ENCODE measurements around the gene TNS2.

Gene TNS2

DNA sequence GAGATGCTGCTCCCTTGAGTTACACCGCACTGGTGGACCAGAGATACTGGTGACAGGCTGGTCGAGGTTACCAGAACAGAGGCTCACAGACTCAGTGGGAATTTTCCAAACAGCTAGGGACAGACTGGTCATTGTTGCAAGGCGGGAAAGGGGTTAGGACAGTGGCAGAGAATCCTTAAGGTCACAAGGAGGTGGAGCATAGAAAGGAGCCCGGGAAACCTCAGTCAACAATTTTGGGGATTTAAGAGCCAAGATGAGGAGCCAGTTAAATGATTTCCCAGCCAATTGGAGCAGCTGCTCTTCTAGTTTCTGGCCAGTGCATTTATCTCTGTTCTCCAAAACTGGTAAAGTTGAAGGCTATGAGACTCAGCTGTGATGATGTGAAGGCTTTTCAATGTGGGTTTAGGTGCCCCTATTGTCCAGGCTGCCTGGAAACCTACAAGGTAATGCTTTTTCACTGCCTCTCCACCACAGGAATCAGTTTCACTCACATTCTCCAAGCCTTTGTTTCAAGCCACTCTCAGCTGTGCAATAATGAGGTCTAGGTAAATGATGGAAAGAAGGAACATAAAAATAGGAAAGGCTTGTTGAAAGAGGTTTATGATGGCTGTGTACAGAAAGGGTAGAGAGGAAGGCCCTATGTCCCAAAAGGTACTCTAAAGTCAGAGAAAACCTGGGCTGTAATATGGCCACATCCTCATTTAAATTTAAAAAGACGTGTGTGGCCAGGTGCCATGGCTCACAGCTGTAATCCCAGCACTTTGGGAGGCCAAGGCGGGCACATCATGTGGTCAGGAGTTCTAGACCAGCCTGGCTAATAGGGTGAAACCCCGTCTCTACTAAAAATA, 7.0 kb upstream of the TNS2 start:
- FAIRE-seq: no peak

DNA sequence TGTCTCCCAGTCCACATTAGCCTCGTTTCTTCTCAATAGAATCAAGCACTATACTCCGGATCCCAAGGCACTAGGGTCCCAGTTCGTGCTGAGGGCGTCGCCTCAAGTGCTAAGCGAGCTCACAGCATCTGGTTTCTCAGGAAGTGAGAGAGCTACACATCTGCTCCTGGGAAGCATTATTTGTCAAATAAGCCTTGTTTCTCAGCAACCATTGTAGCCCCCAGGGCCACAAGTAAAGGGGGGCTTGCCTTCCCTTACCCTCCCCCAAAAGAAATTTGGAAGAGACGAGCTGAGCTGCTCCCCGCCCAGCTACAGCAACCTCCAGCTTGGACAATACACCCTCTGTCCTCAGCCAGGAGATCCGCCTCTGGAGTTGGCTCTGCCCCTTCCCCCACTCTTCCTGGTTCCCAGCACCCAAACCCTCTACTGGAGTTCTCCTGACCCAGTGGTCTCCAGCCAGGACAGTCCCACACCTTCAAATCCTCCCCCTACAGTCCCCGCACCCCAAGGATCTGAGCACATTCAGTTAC, 5.7 kb upstream of the TNS2 start:
- no peak for FAIRE-seq

DNA sequence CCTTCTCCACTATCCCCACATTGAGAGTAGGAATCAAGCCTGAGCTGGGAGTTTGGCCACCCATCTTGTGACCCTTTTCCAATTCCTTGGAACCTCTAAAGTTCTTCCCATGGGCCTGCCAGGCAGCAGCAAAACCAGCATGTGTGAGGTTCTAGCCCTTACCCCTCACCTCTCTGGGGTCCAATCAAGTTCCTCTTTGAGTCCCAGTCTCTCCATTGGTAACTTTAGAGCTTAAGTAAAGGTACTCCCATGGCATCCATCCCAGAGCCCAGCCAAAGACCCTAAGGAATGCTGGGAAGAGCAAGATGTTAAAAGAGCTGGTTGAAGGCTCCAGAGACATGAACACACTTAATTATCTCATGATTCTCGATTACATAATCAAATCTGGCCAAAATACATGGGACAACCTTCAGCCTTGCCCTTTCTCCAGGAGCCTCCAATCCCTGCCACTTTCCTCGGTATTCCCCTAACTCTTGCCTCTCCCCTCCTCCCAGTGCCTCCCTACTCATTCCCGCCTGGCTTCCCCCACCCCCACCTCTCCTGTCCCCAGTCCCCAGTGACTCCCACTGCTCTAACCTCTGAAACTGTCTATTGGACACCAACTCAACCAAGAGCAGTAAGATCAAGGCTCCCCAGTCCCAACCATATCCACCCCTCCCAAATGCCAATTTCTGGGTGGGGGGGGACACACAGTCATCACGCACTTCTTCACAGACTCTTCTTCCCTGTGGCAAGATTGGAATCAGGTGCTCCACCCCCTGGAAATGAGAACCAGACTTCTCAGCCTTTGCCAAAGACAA, 4.8 kb upstream of the TNS2 start:
- FAIRE-seq: no peak

DNA sequence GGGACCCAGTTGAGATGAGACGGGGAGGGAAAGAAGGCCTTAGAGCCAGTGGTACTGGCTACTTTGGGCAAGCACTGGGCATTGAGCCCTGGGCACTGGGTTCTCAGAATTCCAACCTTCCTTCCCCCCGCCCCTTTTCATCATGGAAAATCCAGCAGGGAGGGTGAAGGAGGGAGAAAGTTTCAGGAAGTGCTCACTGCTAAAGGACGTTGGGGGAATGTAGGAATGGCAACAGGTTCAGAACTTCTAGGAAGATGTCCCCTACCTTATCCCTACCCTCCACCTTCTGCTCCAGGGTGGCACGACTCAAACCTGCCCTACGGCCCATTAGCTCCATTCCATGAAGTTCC, 4.2 kb upstream of the TNS2 start:
- no peak for FAIRE-seq

DNA sequence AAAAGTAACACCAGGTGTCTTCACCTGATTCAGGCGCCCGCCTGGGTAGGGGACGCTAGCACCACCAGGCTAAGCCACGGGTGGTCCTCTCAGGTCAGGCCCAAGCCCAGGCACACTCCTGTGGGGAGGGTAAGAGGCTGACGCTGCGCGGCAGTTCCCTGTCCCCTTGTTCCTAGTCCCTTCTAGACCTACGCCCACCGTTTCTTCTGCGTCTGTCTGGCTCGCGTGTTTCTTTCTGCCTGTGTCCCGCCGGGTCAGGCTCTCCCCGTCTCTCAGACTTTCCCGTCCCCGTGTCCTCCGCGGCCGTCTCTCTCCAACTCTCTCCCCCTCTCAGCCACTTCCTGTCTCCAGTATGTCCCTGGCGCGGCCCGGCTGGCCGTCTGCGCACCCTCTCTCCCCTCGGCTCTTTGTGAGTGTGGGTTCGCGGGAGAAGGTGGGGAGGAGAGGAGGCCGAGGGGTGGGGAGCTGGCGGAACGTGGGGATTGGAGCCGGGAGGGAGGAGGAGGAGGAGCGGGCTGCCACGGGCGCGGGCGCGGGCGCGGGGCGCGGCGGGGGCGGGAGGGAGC, 3.1 kb upstream of the TNS2 start:
- no peak for FAIRE-seq

DNA sequence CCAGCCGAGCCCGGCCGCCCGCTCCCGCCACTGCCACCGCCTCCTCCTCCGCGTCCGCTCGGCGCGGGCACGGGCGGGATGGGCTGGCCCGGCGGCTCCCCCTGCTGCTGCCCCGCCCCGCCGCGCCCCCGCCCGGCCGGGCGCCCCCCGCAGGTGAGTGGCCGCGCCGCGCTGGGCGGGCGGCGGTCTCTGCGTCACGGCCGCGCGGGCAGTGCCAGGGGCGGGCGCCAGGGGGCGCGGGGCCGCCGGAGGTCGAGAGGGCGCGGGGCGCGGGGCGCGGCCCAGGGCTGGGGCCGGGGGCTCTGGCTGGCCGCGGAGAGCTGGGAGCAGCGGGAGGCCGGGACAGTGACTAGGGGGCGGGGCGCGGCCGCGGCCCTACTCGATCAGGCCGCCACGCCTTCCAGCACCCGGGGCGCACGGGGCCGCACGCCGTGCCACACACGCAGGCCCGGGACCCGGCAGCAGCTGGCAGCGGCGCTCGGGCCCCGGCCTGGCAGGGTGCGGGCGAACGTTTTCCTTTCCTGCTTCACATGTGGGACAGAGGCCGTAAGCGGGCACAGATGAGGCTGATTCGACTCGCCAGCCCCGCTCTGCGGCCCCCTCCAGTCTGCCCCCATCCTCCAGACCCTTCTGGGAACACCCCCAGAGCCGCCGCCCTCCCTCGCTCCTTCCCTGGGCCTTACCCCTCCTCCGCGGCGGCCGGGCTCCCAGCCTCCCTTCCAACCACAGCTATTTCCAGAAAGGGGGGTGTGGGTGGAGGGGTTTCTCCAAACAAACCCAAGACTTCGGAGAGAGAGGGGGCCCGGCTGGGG, 2.4 kb upstream of the TNS2 start:
- no peak for FAIRE-seq

DNA sequence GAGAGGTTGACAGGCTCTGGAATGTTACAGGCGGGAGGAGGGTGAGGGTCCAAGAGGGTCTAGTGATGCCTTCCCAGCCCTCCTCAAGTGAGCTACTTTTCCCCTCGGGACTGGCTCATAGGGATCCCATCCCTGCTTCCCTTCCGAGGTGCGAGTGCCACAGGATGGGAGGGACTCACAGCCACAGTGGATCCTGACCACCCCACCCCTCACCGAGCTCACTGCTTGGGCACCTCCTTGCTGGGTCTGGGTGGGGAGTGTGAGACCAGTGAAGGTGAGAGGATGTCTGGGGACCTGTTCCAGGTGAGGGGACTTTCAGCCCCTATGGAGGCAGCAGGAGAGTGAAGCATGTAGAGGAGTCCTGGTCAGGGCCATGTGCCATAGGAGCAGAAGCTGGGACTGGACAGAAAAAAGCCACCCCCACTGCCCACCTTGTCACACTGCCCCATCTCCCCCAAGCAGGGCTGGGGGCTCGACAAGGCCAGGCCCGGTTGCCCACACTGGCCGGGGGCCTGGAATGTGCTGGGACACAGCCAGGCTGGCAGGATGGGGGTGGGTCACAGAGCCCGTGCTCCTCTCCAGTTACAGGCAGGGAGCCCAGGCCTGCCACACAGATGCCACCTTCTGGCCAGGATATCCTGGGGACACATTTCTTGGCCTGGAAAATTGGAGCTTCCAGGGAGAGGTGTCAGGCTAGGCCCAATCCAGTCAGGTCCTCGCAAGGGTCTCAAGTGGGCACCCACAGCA, 1.7 kb upstream of the TNS2 start:
- FAIRE-seq: no peak

DNA sequence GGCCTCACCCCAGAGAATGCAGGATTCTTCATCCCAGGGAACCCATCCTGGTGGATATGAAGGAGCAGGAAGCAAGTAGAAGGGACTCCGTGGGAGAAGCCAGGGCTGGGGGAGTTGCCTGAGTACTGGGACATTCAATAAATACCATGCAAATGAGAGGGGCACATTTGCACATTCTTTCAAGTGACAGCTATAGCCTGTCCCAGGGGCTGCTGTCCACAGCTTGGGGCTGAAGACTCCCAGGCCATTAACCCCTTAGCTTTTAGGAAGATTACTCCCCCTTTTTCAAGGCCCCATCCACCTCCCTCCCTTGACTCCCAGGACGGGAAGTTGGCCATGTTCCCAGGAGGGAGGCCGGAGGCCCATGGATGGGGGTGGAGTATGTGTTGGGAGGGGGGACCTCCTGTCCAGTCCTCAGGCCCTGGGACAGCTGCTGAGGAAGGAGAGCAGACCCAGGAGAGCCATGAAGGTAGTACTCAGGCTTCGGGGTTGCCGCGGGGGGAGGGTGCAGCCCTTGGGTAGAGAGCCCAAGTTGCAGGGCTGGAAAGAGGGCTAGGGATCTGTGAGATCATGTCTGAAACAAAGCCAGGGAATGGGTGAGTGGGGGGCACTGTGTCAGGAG, 974 bp upstream of the TNS2 start:
- FAIRE-seq: no peak

DNA sequence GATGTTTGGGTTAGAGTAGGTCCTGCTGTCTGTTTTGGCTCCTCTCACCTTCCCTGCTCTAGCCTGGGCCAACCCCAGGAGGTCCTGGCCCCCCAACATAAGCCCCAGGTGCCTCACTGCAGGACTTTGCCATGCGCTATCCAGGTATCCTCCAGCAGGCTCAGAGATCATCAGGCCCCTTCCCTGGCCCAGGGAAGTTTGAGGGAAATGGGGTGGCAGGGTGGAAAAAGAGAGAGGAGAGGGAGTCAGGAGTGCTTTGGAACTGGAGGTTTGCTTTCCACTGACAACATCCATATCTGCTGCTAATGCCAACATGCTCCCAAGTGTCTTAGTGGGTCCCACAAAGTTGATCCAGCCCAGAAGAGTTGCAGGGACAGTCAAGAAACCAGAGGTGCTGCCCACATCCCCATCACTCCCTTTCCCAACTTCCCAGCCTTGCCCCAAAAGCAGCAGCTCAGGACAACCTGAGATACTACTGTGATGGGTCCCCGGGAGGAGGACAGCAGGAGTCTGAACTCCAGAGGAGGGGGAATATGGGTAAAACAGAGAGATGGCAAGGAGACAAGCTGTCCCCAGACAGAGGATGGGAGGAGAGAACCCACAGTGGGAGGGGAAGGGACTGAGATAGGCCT, 677 bp downstream of the TNS2 start:
- no peak for FAIRE-seq

DNA sequence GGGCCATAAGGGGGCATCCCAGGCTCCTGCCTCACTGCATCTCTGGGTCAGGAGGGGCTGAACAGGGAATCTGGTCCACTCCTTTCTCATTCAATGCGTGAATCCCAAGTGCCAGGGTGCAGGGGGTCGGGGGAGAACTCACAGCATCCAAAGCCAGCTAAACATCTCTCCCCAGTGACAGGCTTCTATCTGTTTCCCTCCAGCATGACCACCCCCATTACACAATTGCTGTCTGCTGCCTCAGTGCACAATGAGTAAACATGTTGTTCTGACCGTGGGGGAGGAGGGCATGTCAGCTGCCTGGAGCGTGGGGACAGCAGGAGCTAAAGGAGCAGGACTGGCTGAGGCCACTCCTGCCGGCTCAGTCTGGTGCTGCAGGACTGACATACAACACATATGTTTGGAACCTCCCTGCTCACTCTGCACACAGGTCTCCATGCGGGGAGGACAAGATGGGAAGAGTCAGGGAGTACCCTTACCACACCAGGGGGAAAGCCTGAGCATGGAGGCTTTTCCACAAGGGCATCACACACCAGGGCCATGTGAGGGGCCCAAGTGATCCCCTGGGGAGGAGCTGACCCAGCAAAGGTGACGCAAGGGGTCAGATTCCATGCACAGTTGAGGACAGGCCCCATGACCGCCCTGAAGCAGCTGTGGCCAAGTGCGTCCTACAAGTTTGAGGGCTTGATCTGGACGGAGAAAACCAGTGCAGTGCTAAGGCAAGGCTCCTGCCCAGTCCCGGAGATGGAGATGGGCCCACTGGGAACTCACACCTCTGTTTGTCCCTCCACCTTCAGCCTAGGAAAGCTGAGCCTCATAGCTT, 1.4 kb downstream of the TNS2 start:
- FAIRE-seq: no peak

DNA sequence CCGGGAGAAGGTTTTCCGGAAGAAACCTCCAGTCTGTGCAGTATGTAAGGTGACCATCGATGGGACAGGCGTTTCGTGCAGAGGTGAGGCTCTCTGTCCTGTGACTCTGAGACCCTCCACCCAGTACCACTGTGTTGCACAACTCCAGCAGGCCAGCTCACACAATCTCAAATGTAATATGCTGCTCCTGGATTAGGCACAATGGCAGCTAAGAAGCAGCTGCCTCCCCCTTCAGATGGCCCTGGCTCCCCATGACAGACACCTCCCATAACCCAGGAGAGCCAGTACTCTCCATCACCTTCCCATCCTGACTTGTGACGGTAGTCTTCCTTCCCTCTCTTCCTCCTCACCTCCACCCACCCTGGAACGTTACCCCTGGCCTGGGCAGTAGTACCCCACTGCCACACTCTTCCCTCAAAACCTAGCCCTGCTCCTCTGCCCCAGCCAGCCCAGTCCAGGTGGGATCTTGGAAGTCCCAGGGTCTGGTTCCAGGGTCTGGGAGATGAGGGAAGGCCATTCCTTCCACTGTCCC, 2.1 kb downstream of the TNS2 start:
- FAIRE-seq: no peak

DNA sequence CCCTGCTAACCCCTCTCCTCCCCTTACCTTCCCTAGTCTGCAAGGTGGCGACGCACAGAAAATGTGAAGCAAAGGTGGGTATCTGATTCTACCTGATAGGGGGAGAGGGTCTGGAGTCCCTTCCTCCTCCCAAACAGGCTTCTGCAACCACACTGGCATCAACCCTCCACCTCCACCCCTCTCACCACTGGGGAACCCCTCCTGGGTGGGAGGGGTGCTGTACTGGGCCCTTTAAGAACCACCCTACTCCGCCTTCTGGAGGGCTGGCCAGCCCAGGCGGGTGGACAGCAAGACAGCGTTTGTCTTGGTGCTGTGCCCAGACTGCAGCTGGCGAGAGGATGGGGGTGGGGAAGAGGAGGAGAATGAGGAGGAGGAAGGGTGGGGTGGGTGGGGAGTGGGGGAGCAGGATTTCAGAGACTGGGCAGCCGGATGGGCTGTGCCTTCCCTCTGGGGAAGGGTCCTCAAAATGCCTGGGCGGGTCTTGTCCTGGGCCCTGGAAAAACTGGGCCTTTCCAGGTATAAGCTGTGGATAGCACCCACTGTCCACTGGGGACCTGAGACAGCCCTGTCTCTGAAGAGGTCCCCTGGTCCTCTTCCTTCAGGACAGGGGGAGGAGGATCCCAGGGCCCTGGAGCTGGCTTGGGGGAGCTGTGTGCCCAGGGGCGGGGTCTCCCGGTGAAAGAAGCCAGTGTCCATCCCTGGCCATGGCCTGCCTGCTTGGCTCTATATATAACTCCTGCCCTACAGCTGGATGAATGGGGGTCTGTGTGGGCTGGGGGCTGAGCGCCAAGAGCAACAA, 2.8 kb downstream of the TNS2 start:
- no peak for FAIRE-seq

DNA sequence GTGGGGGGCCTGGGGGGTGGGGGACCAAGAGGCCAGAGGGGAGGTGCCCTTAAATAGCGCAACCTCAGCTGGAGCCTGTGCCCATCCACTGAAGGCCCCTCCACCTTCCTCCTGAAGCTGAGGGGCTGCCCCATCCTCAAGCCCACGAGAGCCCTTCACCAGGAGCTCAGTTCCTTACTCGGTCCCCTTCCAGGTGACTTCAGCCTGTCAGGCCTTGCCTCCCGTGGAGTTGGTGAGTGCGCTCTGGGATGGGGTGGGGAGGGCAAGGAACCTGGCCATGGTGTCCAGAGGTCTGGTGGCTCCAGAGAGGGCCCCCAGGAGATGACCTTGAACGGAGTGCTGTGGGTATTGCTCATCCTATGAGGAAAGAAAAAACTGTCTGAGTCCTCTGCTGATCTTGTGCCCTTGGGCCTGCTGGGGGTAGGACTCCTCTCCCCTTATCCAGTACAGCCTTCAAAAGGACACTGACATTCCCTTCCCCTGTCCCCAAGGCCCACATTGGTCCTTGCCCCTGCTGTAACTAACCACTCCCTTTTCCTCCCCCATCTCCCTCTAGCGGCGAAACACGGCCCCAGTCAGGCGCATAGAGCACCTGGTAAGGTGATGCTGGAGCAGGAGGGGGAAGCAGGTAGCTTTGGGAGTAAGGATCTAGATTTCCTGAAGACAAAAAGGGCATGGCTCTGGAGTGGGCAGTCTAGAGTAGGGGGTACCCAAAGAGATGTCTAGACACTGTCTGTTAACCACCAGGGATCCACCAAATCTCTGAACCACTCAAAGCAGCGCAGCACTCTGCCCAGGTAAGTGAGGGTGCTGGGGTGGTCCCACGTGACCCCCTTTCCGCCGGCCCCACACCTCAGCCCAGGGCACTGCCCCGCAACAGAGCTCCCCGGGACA, 3.6 kb downstream of the TNS2 start:
- FAIRE-seq: no peak

DNA sequence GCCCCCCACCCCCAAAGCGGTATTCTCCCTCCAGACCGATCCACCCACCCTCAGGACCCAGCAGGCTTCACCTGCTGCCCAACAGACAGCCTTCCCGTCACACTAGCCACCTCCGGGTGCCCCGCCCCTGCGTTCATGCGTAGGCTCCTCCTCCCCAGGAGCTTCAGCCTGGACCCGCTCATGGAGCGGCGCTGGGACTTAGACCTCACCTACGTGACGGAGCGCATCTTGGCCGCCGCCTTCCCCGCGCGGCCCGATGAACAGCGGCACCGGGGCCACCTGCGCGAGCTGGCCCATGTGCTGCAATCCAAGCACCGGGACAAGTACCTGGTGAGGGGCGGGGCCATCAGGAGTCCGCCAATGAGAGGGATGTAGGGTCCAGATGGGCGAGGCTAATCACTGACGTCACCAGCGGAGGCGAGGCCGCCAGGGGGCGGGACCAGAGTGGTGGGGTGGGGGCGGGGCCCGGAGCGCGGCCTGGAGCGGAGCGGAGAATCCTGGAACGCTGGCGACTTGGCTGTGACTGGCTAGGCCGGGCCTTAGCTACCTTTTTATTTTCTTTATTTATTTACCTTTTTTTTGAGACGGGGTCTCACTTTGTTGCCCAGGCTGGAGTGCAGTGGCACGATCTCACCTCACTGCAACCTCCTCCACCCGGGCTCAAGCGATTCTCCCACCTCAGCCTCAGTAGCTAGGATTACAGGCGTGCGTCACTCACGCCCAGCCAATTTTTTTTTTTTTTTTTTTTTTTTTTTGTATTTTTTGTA, 4.4 kb downstream of the TNS2 start:
- FAIRE-seq: no peak

DNA sequence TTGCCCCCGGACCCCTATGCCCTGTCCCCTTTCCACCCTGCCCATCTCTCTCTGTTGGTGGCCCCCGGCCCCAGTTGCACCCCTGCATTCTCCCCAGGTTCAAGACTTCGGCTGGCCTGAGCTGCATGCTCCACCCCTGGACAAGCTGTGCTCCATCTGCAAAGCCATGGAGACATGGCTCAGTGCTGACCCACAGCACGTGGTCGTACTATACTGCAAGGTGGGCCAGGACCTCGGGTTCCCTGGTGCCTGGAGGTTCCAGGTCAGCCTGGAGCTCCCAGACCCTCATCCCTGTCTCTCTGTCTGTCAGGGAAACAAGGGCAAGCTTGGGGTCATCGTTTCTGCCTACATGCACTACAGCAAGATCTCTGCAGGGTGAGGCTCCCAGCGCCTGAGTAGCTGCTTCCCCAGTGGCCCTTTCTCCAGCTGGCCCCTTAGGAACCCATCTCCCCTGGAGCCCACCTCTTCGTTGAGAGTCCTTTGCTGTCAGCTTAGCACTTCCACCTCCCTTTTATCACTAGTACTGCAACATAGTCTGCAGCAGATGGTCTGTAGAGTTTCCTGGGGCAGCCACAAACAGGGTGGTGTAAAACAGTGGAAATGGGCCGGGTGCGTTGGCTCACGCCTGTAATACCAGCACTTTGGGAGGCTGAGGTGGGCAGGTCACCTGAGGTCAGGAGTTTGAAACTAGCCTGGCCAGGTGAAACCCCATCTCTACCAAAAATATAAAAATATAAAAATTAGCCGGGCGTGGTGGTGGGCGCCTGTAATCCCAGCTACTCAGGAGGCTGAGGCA, 5.8 kb downstream of the TNS2 start:
- no peak for FAIRE-seq

DNA sequence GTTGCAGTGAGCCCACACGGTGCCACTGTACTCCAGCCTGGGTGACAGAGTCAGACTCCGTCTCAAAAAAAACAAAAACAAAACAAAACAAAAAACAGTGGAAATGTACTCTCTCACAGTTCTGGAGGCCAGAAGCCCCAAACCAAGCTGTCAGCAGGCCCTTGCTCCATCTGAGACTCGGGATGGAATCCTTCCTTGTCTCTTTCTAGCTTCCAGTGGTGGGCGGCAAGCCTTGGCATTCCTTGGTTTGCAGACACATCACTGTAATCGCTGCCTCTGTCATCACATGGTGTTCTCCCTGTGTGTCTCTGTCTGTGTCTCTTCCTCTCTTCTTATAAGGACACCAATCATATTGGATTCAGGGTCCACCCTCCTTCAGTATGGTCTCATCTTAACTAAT, 6.4 kb downstream of the TNS2 start:
- FAIRE-seq: no peak
